Stimulated activated CD8-positive, alpha-beta memory T cell treated with anti-CD3 and anti-CD28 coated beads, Interleukin-12 subunit alpha, Interleukin-12 subunit beta, amount 100 ng/mL, for 1 hour (primary cell): Measurements from ENCODE around the gene LGR6.

Experiments
- DNase-seq: peaks from one replicate; pipeline ENCODE4 v3.0.0-alpha.2; 2020; ENCODE audit warnings: low read depth

The LGR6 gene

DNA sequence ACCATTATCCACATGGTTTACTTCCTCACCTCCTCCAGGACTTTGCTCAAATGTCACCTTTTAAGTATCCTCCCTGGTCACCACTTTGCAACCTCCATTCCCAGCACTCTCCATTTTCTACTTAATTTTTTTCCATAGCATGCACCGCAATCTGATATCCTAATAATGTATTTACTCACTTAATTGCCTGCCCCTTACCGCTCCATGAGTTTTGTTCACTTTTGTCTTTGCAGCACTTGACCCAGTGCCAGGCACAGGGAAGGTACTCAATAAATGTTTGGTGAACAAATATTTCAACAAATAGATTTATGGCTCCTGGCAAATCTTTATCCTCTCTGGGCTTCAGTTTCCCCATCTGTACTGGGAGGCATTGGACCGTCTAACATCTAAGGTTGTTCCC is 94.6 kb downstream of the LGR6 start:
- no peak for DNase-seq

DNA sequence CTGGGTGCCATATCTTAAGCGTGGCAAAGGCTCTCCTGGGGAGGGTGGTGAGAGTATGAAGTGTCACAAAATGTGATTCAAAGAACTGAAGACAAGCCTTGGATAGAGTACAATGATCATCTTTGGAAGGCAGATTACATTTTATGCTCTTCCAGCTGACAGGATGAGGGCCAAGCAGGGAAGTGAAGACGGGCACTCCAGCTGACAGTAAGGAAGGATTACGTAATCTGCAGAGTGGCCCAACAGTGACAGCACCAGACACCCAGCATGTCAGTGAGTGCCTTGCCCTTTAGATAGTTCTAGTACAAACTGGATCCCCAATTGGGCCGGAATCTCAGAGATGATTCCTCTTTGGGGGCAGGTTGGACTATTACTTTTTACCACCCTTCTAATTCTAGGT is 95.4 kb downstream of the LGR6 start:
- DNase-seq = no peak

DNA sequence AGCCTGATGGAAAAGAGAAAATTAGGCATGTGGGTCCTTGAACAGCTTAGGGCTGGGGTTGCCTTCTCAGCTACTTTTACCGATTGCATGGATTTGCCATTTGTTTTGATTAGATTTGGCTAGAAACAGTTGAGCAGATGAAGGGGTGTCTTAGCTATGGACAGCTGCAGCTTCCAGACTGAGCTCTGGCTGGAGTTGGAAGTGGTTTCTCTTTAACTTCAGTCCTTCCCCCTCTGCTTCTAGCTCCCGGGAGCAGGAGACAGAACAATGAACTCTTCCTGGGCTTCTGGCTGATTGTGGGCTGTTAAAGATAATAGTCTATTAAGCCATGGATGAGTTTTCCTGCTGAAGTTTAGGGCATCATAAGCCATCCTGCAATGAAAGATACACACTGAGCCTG is 97.4 kb downstream of the LGR6 start:
- no peak for DNase-seq

DNA sequence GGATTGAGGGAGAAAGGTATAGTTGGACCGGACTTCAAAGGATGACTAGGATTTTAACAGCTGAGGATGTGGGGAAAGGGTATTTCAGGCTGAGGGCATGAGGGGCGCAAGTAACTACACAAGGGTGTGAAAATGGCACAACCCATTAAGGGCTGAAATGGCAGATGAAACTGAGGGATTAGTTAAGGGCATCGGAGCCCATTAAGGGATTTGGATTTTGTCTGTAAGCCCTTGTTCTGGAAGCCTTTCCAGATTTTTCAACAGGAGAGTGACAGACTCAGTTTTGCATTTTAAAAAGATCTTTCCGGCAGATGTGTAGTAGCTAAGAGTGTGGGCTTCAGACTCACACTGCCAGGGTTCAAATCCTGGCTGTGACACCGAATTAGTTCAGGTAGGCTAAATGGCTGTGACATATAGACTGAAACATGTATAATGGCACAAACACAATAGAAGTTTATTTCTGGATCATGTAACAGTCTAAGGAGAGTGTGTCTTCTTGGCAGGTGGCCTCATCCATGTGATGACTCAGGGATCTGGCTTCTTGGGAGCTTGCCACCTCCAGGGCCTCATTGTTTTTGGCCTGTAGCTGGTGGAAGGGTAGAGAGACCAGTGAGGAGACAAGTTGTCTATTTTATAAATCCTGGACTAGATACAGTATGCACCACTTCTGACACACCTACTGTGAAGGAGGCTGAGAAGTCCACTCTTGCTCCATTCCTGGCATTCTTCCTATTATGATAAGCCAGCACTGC is 98.5 kb downstream of the LGR6 start:
- DNase-seq = no peak

DNA sequence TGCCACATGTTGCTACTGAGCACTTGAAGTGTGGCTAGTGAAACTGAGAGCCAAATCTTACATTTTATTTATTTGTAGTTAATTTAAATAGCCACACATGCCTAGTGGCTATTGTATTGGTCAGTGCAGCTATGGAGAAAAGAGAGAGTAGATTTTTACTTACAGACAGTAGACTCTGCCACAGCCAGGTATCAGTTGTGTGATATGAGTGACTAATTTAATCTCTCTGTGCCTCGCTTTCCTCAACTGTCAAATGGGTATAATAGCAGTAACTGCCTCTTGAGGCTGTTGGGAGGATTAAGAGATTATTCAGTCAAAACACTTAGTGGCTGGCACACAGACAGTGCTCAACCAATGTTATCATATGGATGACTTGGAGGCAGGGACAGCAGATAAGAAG is 99.2 kb downstream of the LGR6 start:
- DNase-seq = no peak

DNA sequence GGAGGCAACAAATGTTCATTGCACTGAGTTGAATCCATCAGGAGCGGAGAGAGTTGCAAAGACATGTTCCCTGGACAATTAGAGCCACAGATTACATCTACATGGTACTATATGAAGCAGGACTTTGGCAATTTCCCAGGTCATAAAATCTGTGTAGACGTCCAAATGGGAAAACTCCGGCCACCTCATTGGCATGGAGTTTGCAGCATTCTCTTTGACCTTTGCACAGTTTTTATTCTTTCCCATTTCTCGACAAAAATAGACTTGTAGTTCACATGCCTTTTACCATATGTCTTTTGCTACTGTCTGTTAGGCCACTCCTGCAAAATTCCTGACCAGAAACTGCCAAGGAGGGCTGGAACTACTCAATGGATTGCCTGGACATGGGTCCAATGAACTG is 100.0 kb downstream of the LGR6 start:
- no peak for DNase-seq

DNA sequence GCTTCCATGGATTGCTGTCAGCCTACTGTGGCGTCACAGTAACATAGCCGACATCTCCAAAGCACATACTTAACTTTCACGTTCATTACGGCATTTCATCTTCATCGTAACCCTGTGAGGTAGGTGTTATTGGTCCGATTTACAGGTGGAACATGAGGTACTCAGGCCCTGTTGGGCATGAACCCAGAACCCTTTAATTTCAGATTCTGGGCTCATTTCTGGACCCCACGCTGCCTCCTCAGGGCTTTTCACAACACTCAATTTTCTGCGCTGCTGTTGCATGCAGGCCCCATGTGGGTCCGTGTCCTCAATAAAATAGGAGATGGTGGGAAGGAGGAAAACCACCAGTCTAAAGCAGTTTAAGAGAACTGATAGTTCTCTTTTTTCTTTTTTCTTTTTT is 108.6 kb downstream of the LGR6 start:
- DNase-seq = no peak

DNA sequence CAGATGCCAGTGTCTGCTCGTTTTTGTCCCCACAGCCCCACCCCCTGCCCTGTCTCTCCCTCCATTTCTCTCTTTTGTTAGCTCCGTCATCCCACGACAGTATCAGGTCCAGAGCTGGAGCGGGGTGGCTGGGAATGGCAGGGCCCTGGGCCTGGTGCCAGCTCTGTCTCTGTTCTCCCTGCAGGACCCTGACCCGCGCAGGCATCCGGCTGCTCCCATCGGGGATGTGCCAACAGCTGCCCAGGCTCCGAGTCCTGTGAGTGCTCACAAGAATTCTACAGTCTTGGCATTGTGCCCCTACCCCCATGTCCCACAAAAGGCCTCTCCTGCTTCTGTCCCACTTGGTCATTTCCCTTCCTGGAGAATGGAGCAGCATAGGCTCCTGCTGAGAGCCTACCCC is 110.8 kb downstream of the LGR6 start:
- no peak for DNase-seq

DNA sequence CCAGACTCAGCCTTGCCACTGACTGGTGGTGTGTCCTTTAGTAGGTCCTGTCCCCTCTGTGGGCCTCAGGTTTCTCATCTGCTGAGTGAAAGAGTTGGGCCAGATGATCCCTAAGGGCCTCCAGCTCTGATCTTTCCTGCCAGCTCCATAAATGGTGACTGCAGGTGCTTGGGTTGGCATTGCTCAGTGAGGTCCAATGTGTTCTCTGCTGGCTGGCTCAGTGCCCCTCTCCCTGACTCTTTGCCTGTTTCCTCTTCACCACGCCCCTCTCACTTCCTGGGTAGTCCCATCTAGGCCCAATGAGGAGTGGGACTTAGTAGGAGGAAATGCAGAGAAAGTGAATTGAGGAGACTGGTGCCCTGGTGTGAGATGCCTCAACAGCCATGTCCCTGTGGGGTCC is 111.6 kb downstream of the LGR6 start:
- no peak for DNase-seq

DNA sequence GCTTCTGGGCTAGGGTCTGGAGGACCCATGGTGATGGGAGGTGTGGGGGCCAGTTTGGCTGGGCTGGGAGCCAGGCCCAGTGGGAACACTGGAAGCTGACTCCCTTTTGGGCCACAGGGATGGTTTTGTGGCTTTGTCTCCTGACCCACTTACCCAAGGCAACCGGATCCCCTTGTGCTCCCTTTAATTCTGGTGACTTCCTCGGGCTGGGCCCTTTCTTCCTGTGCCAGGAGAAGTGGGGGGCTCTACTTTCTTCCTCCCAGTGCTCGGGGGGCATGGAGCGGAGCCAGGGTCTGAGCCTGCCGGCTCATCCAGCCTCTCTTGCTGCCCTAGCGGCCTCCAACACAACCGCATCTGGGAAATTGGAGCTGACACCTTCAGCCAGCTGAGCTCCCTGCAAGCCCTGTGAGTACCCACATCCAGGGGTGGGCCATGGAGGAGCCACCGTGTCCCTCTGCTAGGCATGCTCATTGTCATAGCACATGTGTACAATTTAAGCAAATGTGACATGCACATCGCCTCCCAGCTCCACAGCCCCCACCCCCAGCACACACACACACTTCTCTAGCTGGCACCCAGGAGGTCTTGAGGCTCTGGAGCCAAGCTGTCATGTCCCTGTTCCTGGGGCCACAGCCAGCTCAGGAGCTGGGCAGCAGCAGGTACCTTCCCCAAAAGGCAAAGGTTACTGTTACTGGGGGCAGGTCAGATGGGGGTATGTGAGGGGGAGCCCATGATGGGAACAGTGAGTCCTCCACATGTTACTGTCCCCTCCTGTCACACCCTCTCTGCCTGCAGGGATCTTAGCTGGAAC is 113.1 kb downstream of the LGR6 start:
- DNase-seq = no peak

DNA sequence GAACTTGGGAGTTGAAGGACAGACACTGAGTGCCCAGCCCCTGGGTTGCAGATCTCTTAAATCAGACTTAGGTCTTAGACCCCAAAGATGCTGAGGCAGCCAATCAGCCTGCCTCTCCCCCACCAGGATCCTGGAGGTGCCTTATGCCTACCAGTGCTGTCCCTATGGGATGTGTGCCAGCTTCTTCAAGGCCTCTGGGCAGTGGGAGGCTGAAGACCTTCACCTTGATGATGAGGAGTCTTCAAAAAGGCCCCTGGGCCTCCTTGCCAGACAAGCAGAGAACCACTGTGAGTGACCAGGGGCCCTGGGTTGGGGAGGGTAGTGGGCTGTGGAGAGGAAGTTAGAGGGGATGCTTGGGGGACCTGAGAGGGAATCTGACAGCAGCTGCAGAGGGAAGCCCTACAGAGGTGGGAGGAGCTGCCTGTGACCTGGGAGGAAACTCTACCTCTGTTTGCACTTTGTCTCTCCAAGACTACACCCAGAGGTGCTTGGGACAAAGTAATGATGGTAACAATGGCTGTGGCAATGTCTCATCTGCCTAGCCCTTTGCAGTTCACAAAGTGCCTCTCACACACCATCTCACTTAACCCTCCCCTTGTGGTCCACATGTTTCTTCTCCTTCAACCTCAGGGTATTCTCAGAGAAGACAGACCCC is 116.6 kb downstream of the LGR6 start:
- no peak for DNase-seq

DNA sequence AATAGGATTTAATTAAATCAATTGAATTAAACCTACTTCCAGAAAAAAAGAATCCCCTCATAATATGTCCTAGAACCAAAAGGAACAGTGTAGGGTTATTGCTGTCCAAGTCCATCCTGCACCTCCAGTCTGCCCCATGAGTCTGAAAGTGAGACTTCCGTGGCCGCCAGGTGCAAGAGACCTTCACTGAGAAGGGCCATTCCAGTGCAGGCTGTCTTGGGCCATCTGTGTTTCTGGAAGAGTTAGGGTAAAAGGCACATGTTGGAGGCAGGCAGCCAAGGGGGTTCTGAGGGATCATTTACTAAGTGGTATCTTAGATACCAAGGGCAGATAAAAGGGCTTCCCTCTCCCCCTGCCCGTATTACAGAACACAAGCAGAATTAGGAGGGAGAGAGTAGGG is 117.1 kb downstream of the LGR6 start:
- no peak for DNase-seq

DNA sequence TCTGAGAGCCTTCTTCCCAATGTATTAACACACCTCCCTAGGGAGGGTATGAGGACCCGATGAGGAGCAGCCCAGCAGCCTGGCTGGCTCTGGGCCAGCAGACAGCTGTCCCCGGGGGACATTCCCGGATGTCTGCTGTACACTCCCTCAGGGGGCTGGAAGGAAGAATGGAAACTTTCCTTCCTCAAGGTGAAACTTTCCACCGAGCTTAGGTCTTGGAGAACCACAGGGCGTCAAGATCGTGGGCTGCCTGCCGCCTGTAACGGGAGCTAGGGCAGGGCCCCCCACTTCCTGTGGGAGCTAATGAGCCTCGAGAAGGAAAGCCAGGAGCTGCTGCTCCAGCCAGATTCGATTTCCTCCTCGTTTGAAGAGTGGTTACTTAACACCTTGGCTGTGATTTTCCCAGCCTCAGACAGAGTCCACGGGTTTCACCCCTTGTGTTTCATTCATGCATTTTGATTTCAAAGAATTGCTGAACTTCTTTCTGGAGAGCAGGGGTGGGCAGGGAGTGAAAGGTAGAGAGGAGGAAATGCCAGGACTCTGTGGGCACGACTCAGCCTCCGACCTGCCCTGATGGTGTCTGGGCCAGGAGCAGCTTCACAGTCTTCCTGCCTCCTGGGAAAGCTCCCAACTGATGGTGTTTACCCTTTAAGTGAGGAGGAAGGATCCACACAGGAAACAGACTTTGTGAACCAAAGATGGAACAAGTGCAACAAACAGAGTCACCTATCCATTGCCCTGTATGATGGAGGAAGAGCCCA is 118.5 kb downstream of the LGR6 start:
- no peak for DNase-seq

DNA sequence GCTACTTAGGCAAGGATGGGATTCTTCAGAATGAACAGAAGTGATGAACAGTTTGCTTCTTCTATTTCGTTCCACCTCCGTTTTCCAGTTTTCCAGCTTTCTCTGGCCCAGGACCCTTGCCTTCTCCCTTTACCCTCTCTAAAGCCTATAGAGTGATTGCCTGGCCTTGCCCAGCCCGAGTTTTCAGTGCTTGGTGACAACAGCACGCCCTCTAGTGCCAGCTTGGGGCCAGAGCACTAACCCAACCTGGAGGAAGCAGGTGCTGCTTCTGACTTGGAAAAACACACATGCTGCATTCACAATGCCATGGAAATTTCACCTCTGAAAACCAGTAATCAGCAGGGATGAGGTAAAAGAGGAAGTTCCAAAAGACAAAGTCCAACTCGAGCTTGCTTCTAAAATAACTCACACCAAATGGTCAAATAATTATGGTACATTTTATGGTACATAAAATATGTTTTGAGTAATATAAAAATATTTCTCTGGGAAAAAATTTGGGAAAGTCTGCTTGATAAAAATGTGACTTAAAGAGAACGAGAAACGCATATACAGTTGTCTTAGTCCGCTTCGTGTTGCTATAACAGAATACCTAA is 122.1 kb downstream of the LGR6 start:
- DNase-seq = peak; percentile 67

DNA sequence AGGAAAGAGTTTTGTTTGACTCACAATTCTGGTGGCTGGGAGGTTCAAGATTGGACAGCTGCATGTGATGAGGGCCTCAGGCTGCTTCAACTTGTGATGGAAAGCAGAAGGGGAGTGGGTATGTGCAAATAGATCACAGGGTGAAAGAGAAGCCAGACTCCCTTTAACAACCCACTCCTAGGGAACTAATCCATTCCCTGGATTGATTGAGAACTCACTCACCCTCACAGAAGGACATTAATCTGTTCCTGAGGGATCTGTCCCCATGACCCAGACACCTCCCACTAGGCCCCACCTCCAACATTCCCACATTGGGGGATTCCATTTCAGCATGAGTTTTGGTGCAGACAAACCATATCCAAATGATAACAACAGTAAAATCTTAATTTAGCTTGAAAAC is 122.6 kb downstream of the LGR6 start:
- DNase-seq = no peak

DNA sequence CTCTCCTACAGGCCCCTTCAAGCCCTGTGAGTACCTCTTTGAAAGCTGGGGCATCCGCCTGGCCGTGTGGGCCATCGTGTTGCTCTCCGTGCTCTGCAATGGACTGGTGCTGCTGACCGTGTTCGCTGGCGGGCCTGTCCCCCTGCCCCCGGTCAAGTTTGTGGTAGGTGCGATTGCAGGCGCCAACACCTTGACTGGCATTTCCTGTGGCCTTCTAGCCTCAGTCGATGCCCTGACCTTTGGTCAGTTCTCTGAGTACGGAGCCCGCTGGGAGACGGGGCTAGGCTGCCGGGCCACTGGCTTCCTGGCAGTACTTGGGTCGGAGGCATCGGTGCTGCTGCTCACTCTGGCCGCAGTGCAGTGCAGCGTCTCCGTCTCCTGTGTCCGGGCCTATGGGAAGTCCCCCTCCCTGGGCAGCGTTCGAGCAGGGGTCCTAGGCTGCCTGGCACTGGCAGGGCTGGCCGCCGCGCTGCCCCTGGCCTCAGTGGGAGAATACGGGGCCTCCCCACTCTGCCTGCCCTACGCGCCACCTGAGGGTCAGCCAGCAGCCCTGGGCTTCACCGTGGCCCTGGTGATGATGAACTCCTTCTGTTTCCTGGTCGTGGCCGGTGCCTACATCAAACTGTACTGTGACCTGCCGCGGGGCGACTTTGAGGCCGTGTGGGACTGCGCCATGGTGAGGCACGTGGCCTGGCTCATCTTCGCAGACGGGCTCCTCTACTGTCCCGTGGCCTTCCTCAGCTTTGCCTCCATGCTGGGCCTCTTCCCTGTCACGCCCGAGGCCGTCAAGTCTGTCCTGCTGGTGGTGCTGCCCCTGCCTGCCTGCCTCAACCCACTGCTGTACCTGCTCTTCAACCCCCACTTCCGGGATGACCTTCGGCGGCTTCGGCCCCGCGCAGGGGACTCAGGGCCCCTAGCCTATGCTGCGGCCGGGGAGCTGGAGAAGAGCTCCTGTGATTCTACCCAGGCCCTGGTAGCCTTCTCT is 124.6 kb downstream of the LGR6 start:
- DNase-seq = no peak

DNA sequence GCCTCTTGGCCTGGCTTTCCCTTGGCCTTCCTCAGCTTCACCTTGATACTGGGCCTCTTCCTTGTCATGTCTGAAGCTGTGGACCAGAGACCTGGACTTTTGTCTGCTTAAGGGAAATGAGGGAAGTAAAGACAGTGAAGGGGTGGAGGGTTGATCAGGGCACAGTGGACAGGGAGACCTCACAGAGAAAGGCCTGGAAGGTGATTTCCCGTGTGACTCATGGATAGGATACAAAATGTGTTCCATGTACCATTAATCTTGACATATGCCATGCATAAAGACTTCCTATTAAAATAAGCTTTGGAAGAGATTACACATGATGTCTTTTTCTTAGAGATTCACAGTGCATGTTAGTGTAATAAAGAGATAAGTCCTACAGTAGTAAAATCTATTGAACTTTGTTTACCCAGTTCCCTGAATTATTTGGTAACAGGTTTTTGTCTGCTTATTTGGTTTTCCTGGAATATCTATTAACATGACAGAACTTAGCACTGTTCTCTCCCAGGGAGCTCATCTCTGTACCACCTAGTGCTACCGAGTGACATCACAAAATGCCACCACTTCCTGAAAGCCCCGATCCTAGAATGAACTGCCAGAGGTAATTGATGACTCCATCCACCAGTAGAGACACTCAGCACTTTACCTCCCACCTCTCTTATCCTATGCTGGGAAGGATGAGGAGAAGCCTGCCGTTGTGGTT is 125.9 kb downstream of the LGR6 start:
- DNase-seq = no peak

DNA sequence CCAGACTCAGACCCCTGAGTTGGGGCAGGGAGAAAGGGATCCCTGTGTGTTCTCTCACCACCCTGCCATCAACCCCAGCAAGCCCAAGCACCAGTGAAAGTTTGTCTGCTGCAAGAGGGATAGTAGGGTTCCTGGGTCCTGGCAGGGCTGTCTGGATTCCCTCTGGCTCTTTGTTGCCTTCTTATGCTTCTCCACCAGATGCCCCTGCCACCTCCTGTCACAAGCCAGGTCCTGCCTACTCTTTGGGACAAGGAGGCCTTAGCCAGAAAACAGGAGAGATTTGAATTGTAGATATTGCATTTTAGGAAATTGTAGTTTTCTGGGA is 126.4 kb downstream of the LGR6 start:
- DNase-seq = no peak

DNA sequence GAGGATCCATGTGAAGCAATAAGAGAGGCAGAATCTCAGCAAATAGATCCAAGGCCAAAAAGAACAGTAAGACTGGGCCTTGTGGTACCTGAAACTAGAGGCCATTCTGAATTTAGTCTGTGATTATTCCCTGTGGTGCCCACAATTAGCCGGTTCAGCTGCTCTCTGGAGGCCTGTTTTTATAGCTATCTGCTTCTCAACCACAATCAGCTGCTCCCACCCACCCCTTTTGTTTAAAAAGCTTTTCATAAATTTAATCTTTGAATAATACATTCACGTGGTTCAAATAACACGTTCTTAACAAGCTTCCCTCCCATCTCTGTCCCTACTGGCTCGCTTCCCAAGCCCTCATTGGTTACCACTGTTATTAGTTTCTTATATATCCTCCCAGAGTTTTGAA is 130.1 kb downstream of the LGR6 start:
- no peak for DNase-seq

DNA sequence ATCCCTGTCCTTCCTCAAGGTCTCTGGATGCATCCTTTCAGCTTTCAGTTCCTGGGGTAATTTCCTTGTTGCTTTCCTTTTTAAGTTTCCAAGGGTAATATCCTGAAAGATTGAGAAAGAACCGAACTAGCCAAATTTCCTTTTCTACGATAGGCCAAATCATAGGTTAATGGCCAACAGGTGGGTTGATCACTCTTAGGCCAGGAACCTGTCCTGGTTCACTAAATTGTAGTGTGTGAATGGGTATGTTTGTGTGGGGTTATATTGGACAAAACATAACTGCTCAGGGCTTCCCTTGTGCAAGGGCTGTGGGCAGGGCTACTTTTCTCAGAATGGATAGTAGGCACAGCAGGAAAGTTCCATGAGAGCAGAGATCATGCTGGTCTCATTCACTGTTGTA is 131.0 kb downstream of the LGR6 start:
- DNase-seq = no peak
